ENCODE measurements around the gene CYFIP1. TPM values are rescaled to one million over a fixed set of nuclear protein-coding genes. Genes with fewer than 3 reads are reported as not detected.

Gene CYFIP1
- total RNA-seq, 1 donor from 2014 or later: 16.4 TPM

DNA sequence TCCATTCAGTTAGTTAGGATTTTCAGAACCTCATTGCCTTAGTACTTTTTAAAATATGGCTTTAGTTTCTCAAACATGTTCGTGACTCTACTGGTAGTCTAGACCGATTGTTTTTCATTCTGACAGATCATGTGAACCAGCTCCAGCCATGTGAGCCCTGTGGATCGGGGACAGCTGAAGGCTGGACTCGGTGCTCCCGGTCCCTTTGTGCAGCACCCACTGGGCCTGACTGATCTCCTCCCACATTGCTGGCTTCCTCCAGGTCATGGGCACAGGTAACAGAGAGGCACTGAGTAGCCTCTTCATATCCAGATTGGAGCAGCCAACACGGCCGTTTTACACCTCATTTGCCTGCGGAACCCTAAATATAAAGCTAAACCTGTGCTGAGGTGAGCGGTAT, 111.2 kb downstream of the CYFIP1 start:
- DNase-seq: no peak
- Mint-ChIP-seq H3K4me1 (peaks cover 4% of the 10 kb centered on the region), H3K36me3 (ENCODE audit: low read depth) (peaks cover 69% of the 10 kb centered on the region), H3K27me3 (no peaks in the 10 kb centered on the region), H3K4me3 (no peak overlapping the region), H3K27ac (peak overlapping the region; percentile 13), H3K9me3 (no peaks in the 10 kb centered on the region)
- intact Hi-C loops (cut with micrococcal nuclease): loop anchor here (10.0 kb wide), 1 partner anchor 66 kb away; no protein-coding TSS in a partner anchor
- no peak for ATAC-seq (ENCODE audit: low read depth)
- POLR2A ChIA-PET: no interaction called here
- TF ChIP-seq, protein P1, sequence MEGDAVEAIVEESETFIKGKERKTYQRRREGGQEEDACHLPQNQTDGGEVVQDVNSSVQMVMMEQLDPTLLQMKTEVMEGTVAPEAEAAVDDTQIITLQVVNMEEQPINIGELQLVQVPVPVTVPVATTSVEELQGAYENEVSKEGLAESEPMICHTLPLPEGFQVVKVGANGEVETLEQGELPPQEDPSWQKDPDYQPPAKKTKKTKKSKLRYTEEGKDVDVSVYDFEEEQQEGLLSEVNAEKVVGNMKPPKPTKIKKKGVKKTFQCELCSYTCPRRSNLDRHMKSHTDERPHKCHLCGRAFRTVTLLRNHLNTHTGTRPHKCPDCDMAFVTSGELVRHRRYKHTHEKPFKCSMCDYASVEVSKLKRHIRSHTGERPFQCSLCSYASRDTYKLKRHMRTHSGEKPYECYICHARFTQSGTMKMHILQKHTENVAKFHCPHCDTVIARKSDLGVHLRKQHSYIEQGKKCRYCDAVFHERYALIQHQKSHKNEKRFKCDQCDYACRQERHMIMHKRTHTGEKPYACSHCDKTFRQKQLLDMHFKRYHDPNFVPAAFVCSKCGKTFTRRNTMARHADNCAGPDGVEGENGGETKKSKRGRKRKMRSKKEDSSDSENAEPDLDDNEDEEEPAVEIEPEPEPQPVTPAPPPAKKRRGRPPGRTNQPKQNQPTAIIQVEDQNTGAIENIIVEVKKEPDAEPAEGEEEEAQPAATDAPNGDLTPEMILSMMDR (IDR thresholded peaks at IDR 0.05): no peak
- CTCF ChIA-PET: no interaction called here

DNA sequence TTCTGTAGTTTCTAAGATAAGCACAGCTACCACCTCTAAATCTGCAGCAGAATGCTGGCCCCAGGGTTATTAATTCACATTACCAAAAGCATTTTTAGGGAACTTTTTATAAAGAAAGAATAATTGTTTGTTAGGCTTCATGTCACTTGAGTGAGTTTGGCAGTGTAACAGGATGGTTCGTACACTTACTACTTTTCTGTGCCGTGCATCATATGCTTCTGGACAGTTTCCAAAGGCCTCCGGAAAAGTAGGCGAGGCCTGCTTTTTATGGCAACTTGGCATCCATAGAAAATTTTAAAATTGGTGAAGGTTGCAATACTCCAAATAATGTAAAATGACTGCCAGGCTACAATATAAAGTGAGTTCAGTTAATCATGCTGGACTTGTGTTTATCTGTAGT, 111.7 kb downstream of the CYFIP1 start:
- Mint-ChIP-seq H3K27me3 (no peaks in the 10 kb centered on the region), H3K4me1 (peaks cover 4% of the 10 kb centered on the region), H3K36me3 (ENCODE audit: low read depth) (peaks cover 73% of the 10 kb centered on the region), H3K9me3 (no peaks in the 10 kb centered on the region), H3K27ac (no peak overlapping the region), H3K4me3 (no peak overlapping the region)
- POLR2A ChIA-PET: no interaction called here
- intact Hi-C loops (cut with micrococcal nuclease): loop anchor here (10.0 kb wide), 1 partner anchor 66 kb away; no protein-coding TSS in a partner anchor
- CTCF ChIA-PET: no interaction called here
- ATAC-seq (ENCODE audit: low read depth) (no peak), DNase-seq (no peak)
- TF ChIP-seq, protein P1 (IDR thresholded peaks at IDR 0.05): no peak

DNA sequence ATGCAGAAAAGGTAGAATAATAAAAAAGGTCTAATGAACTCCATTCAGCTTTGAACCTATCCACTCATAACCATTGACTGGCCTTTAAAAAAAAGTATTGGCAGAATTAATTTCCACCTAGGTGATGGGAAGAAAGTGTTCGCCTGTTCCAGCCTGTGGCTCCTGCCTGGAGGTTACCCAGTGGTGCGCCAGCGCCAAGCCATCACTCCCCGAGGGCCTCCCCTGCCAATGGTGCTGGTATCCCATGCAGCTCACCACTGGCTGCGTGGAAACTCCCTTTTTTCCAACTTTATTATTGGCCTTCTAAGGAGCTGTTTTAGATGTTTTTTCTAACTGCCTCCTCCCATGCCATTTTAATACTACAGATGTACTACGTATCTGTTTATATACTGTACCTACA, 112.3 kb downstream of the CYFIP1 start:
- CTCF ChIA-PET: no interaction called here
- peaks cover 2% of the 10 kb centered on the region for H3K4me1 Mint-ChIP-seq
- intact Hi-C loops (cut with micrococcal nuclease): loop anchor here (10.0 kb wide), 1 partner anchor 67 kb away; no protein-coding TSS in a partner anchor

DNA sequence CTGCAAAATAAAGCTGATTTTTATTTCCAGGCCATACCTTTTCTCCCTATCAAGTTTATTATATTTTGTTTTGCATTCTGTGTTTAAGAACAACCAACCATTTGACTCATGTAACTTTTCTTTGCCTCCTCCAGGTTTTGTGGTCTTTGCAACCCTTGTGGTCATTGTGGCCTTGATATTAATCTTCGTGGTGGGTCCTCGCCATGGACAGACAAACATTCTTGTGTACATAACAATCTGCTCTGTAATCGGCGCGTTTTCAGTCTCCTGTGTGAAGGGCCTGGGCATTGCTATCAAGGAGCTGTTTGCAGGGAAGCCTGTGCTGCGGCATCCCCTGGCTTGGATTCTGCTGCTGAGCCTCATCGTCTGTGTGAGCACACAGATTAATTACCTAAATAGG, 114.1 kb downstream of the CYFIP1 start:
- intact Hi-C loops (cut with micrococcal nuclease): loop anchor here (10.0 kb wide), 1 partner anchor 69 kb away; no protein-coding TSS in a partner anchor
- no peaks in the 10 kb centered on the region for H3K27me3 Mint-ChIP-seq
- ChIA-PET POLR2A (interaction anchor here (1.3 kb wide), 1 partner anchor 26 kb away, joined by 5 read pairs; no protein-coding TSS in a partner anchor), CTCF (no interaction called here)
- no peak for DNase-seq
- no peak overlapping the region for H3K27ac Mint-ChIP-seq
- TF ChIP-seq, protein P1 (IDR thresholded peaks at IDR 0.05): no peak
- H3K9me3 Mint-ChIP-seq: no peaks in the 10 kb centered on the region
- ATAC-seq (ENCODE audit: low read depth): no peak
- no peak overlapping the region for H3K4me3 Mint-ChIP-seq
- H3K4me1 Mint-ChIP-seq: peaks cover 2% of the 10 kb centered on the region
- H3K36me3 Mint-ChIP-seq (ENCODE audit: low read depth): peaks cover 90% of the 10 kb centered on the region

More for the DNA sequence above, 112.3 kb downstream of the CYFIP1 start:
- H3K36me3 Mint-ChIP-seq (ENCODE audit: low read depth): peaks cover 79% of the 10 kb centered on the region
- no peaks in the 10 kb centered on the region for H3K27me3 Mint-ChIP-seq
- no peak overlapping the region for H3K27ac Mint-ChIP-seq
- DNase-seq (no peak), ATAC-seq (ENCODE audit: low read depth) (no peak)
- H3K9me3 Mint-ChIP-seq: no peaks in the 10 kb centered on the region
- TF ChIP-seq, protein P1 (IDR thresholded peaks at IDR 0.05): no peak
- POLR2A ChIA-PET: no interaction called here
- no peak overlapping the region for H3K4me3 Mint-ChIP-seq

DNA sequence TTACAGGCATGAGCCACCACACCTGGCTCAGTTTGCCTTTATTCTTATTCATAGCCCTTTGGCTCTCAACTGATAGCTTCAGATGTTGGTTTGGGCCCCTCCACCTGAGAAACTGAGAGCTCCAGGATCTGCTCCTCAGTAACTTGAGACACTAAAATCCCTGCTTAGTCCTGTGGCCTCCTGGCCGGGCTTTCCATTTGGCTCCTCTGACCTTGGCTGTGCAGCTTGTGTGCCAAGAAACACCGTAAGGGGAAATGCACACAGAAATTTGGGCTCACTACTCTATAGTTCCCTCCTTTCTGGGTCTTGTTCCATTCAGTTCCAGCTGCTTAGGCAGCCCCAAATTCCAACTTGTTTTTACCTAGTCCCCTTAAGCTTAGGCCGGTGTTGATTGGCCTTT, 116.8 kb downstream of the CYFIP1 start:
- H3K4me3 Mint-ChIP-seq: no peak overlapping the region
- POLR2A ChIA-PET: no interaction called here
- peaks cover 87% of the 10 kb centered on the region for H3K36me3 Mint-ChIP-seq (ENCODE audit: low read depth)
- no peak for ATAC-seq (ENCODE audit: low read depth)
- no peak for DNase-seq
- intact Hi-C loops (cut with micrococcal nuclease): loop anchor here (10.0 kb wide), 1 partner anchor 71 kb away; no protein-coding TSS in a partner anchor
- TF ChIP-seq, protein P1 (IDR thresholded peaks at IDR 0.05): no peak
- CTCF ChIA-PET: no interaction called here
- H3K9me3 Mint-ChIP-seq: no peaks in the 10 kb centered on the region
- no peaks in the 10 kb centered on the region for H3K27me3 Mint-ChIP-seq
- H3K27ac Mint-ChIP-seq: no peak overlapping the region
- H3K4me1 Mint-ChIP-seq: peaks cover 2% of the 10 kb centered on the region
